Fibroblast of lung (primary cell): ENCODE results near the gene DNAJA3. TPM values are rescaled to one million over a fixed set of nuclear protein-coding genes. Genes with fewer than 3 reads are reported as not detected.

Source experiments
- DNase-seq, 2 donors: peaks; one replicate each; pipeline versions ENCODE4 v3.0.0 to v3.0.0-alpha.2; 2010; ENCODE audit warnings: low read depth in 2 of 2
- H2AFZ ChIP-seq: 2 replicates; pipeline ENCODE4 v1.5.1; 2012; ENCODE audit warnings: low read length, control low read depth, inconsistent platforms
- H3K27ac ChIP-seq: 2 replicates; pipeline ENCODE4 v1.5.1; 2011; ENCODE audit warnings: low read length, control low read depth; ENCODE audit not compliant: insufficient read depth
- H3K27me3 ChIP-seq: 2 replicates; pipeline ENCODE4 v1.5.1; 2011; ENCODE audit warnings: mild to moderate bottlenecking, low read length; ENCODE audit not compliant: control insufficient read depth, insufficient read depth
- H3K36me3 ChIP-seq: 2 replicates; pipeline ENCODE4 v1.5.1; 2011; ENCODE audit warnings: low read length; ENCODE audit not compliant: control insufficient read depth, insufficient read depth
- H3K4me1 ChIP-seq: 2 replicates; pipeline ENCODE4 v1.5.1; 2011; ENCODE audit warnings: low read length; ENCODE audit not compliant: control insufficient read depth, insufficient read depth; ENCODE audit errors: extremely low read depth
- H3K4me2 ChIP-seq: 2 replicates; pipeline ENCODE4 v1.5.1; 2011; ENCODE audit warnings: low read length, control low read depth; ENCODE audit not compliant: insufficient read depth; ENCODE audit errors: extremely low read depth
- H3K4me3 ChIP-seq, 4 experiments: fragments of 200-600 bp in 1 of 4; sonication (generic) in 1 of 4; replicated peaks in 1 of 4; 2 replicates each; pipeline ENCODE4 v1.5.1; 2011 to 2016; ENCODE audit warnings: low read length in 4 of 4, low read depth in 3 of 4, mild to moderate bottlenecking in 3 of 4, control low read depth in 2 of 4, inconsistent platforms in 1 of 4, mixed read lengths in 1 of 4; ENCODE audit not compliant: insufficient read depth in 1 of 4; ENCODE audit errors: control extremely low read depth in 1 of 4
- H3K79me2 ChIP-seq: 2 replicates; pipeline ENCODE4 v1.5.1; 2012; ENCODE audit warnings: mild to moderate bottlenecking, low read length, inconsistent platforms; ENCODE audit not compliant: control insufficient read depth, insufficient read depth
- H3K9ac ChIP-seq: 2 replicates; pipeline ENCODE4 v1.5.1; 2011; ENCODE audit warnings: mild to moderate bottlenecking, low read length, control low read depth; ENCODE audit not compliant: insufficient read depth
- H3K9me3 ChIP-seq: 2 replicates; pipeline ENCODE4 v1.5.1; 2012; ENCODE audit warnings: low read depth, low read length; ENCODE audit not compliant: control insufficient read depth, insufficient read depth
- H4K20me1 ChIP-seq: 2 replicates; pipeline ENCODE4 v1.5.1; 2011; ENCODE audit warnings: low read length; ENCODE audit not compliant: control insufficient read depth, insufficient read depth; ENCODE audit errors: extremely low read depth
- CTCF ChIP-seq, 2 donors: IDR thresholded peaks in 1 of 2; conservative IDR thresholded peaks in 1 of 2; 1 replicate in 1 of 2; 2 replicates in 1 of 2; pipeline ENCODE4 v1.5.1; 2011 to 2012; ENCODE audit warnings: low read length in 2 of 2, control low read depth in 1 of 2, inconsistent platforms in 1 of 2, low read depth in 1 of 2, mild to moderate bottlenecking in 1 of 2
- EZH2 ChIP-seq: IDR thresholded peaks from 2 replicates; pipeline ENCODE4 v1.5.1; 2012; ENCODE audit warnings: low read length, control low read depth, mild to moderate bottlenecking; ENCODE audit errors: missing control alignments
- polyA plus RNA-seq, 2 donors: library from polyadenylated mRNA; depleted of rRNA in 1 of 2; stranded (reverse) in 1 of 2; unstranded in 1 of 2; fragments of >200 nt; gene quantifications; 2 replicates each; pipeline ENCODE4 v1.2.1, GENCODE V29; 2011 to 2012; ENCODE audit warnings: missing spikeins in 1 of 2
- total RNA-seq: library from RNA; depleted of rRNA; stranded (reverse); fragments of >200 nt; gene quantifications from 2 replicates; pipeline ENCODE4 v1.2.1, GENCODE V29; 2014

Gene DNAJA3
- total and polyA plus RNA-seq, 2 donors (not counting 1 experiment from before 2014, with no cell fraction given), result 27.8 to 66.1 TPM

DNA sequence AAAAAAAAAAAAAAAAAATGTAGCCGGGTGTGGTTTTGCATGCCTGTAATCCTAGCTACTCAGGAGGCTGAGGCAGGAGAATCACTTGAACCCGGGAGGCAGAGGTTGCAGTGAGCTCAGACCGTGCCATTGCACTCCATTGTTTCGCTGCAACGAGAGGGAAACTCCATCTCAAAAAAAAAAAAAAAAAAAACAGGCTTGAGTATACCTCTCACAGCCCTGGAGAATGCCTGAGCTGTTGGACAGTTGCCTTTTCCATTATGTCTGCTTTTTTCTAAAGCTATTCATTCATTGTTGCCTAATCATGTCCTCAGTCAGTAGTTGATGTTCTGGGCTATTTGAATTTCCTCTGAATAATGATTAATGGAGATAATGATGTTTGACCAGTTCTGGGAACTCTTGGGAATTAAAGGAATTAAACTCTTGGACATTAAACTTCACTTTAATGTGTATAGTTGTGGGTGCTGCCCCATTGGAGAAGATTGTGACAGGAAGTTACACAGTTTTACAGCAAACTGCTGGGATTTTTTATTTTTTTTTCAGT lies 62.4 kb downstream of the DNAJA3 start:
- DNase-seq, result peak; percentile 45 to 80
- Histone ChIP-seq H2AFZ (no peak overlapping the region), H3K4me2 (no peak overlapping the region), H3K27me3 (no peaks in the 10 kb centered on the region), H3K36me3 (no peaks in the 10 kb centered on the region), H3K9me3 (no peaks in the 10 kb centered on the region), H3K79me2 (peaks cover 16% of the 10 kb centered on the region), H4K20me1 (no peaks in the 10 kb centered on the region), H3K9ac (no peak overlapping the region), H3K4me3 (no peak overlapping the region), H3K4me1 (peaks cover 15% of the 10 kb centered on the region), H3K27ac (peak overlapping the region; percentile 26)
- no peak for TF ChIP-seq CTCF (conservative IDR thresholded peaks at IDR 0.05 in 1 of 2, IDR thresholded peaks at IDR 0.05 in 1 of 2; ENCODE audit: low read depth in 1 of 2, low read length in 2 of 2)
- no peak for TF ChIP-seq EZH2

- no peak for TF ChIP-seq CTCF (conservative IDR thresholded peaks at IDR 0.05 in 1 of 2, IDR thresholded peaks at IDR 0.05 in 1 of 2; ENCODE audit: low read depth in 1 of 2, low read length in 2 of 2)
- TF ChIP-seq EZH2, result no peak
- H2AFZ ChIP-seq, result no peak overlapping the region
- H3K4me3 ChIP-seq, result no peak overlapping the region
- H3K4me2 ChIP-seq, result peak overlapping the region; percentile 15
- H3K79me2 ChIP-seq, result peaks cover 18% of the 10 kb centered on the region
- H3K4me1 ChIP-seq, result peaks cover 15% of the 10 kb centered on the region
- H3K9me3 ChIP-seq, result no peaks in the 10 kb centered on the region
- no peaks in the 10 kb centered on the region for H3K27me3 ChIP-seq
- H3K36me3 ChIP-seq, result no peaks in the 10 kb centered on the region
- H4K20me1 ChIP-seq, result no peaks in the 10 kb centered on the region
- H3K9ac ChIP-seq, result no peak overlapping the region
- DNase-seq, result peak in 1 of 2 donors; percentile 37
- H3K27ac ChIP-seq, result peak overlapping the region; percentile 26
Observed at GRCh38 chr16:4488499-4488967, 62.9 kb downstream of the DNAJA3 start.

GRCh38 chr16:4489030-4489429 lies 63.4 kb downstream of the DNAJA3 start:
- H3K36me3 ChIP-seq, result no peaks in the 10 kb centered on the region
- peaks cover 19% of the 10 kb centered on the region for H3K79me2 ChIP-seq
- TF ChIP-seq CTCF (conservative IDR thresholded peaks at IDR 0.05 in 1 of 2, IDR thresholded peaks at IDR 0.05 in 1 of 2; ENCODE audit: low read depth in 1 of 2, low read length in 2 of 2), result no peak
- TF ChIP-seq EZH2, result no peak
- H3K4me3 ChIP-seq, result no peak overlapping the region
- no peaks in the 10 kb centered on the region for H3K27me3 ChIP-seq
- H2AFZ ChIP-seq, result no peak overlapping the region
- H3K4me1 ChIP-seq, result peaks cover 15% of the 10 kb centered on the region
- H4K20me1 ChIP-seq, result no peaks in the 10 kb centered on the region
- no peak overlapping the region for H3K9ac ChIP-seq
- peak; percentile 33 to 96 for DNase-seq
- H3K4me2 ChIP-seq, result peak overlapping the region; percentile 50
- H3K27ac ChIP-seq, result peak overlapping the region; percentile 26
- no peaks in the 10 kb centered on the region for H3K9me3 ChIP-seq
